Natural killer cell (primary cell): ENCODE results near the gene DNAJC19. TPM values are rescaled to one million over a fixed set of nuclear protein-coding genes. Genes with fewer than 3 reads are reported as not detected.

Source experiments
- ATAC-seq, 3 donors: fragments of 150-1000 bp in 2 of 3; fragments of 200-7000 bp in 1 of 3; cut with Tn5 transposase; 1 replicate in 1 of 3; 2 replicates in 2 of 3; pipeline ENCODE4 v1.10.0; 2021; ENCODE audit warnings: mild to moderate bottlenecking in 2 of 3, moderate library complexity in 2 of 3
- DNase-seq, 2 donors: peaks; one replicate each; pipeline versions ENCODE4 v3.0.0 to v3.0.0-alpha.2; 2013 to 2021; ENCODE audit warnings: mixed read lengths in 1 of 2
- H3K27ac ChIP-seq: one replicate; pipeline ENCODE4 v1.5.1; 2013; ENCODE audit warnings: mild to moderate bottlenecking, low read length
- H3K27me3 ChIP-seq: one replicate; pipeline ENCODE4 v1.6.1; 2013; ENCODE audit warnings: low read length; ENCODE audit not compliant: control insufficient read depth, insufficient read depth
- H3K36me3 ChIP-seq: one replicate; pipeline ENCODE4 v1.6.1; 2013; ENCODE audit warnings: low read length; ENCODE audit not compliant: control insufficient read depth, insufficient read depth
- H3K4me1 ChIP-seq: one replicate; pipeline ENCODE4 v1.6.1; 2013; ENCODE audit warnings: low read length; ENCODE audit not compliant: control insufficient read depth, insufficient read depth
- H3K4me3 ChIP-seq: one replicate; pipeline ENCODE4 v1.5.1; 2013; ENCODE audit warnings: low read length
- H3K9me3 ChIP-seq: one replicate; pipeline ENCODE4 v1.6.1; 2013; ENCODE audit warnings: low read length; ENCODE audit not compliant: control insufficient read depth, insufficient read depth
- H3K27ac Mint-ChIP-seq, 2 donors: one replicate each; pipeline ENCODE4 v1.8.0; 2022; ENCODE audit warnings: mild to moderate bottlenecking in 2 of 2, mixed read lengths in 2 of 2, moderate library complexity in 1 of 2
- H3K27me3 Mint-ChIP-seq, 2 donors: one replicate each; pipeline ENCODE4 v1.8.0; 2022; ENCODE audit warnings: low read depth in 2 of 2, mixed read lengths in 2 of 2
- H3K36me3 Mint-ChIP-seq: one replicate; pipeline ENCODE4 v1.8.0; 2022; ENCODE audit warnings: mixed read lengths
- H3K4me1 Mint-ChIP-seq, 2 donors: one replicate each; pipeline ENCODE4 v1.8.0; 2022; ENCODE audit warnings: mixed read lengths in 2 of 2
- H3K4me3 Mint-ChIP-seq: one replicate; pipeline ENCODE4 v1.8.0; 2022; ENCODE audit warnings: mild to moderate bottlenecking, moderate library complexity, mixed read lengths
- H3K9me3 Mint-ChIP-seq, 2 donors: one replicate each; pipeline ENCODE4 v1.8.0; 2022; ENCODE audit warnings: mixed read lengths in 2 of 2
- WGBS: methylation state at CpG from one replicate; pipeline ENCODE4 v1.1.7; 2013; ENCODE audit warnings: missing lambda C conversion rate; ENCODE audit not compliant: insufficient coverage; 5-methylcytosine and 5-hydroxymethylcytosine counted together
- intact Hi-C: fragments of 100-400 bp; cut with micrococcal nuclease; formaldehyde crosslinking; loops from one replicate; pipeline ENCODE4 v1.14.2; 2022
- total RNA-seq, 4 donors: library from RNA; stranded (reverse); fragments of 120-200 nt in 1 of 4; gene quantifications; one replicate each; pipeline versions ENCODE4 v1.2.3 to v1.2.4, GENCODE V29; 2013 to 2022
- TF ChIP-seq, protein P1 (sequence below): fragments of 200-600 bp; IDR thresholded peaks from one replicate; pipeline ENCODE4 v1.8.0; 2022; ENCODE audit warnings: antibody characterized with exemption

The DNAJC19 gene
- total RNA-seq, 3 donors from 2014 or later (not counting 1 experiment from before 2014, with no cell fraction given): 18.9 to 25.8 (median 22.2) TPM

- Mint-ChIP-seq H3K9me3 (no peaks in the 10 kb centered on the region), H3K27ac (peak overlapping the region in 1 of 2 donors; percentile 17), H3K36me3 (peaks cover 27% of the 10 kb centered on the region), H3K4me3 (no peak overlapping the region), H3K27me3 (no peaks in the 10 kb centered on the region), H3K4me1 (no peaks in the 10 kb centered on the region)
- no peaks in the 10 kb centered on the region for H3K27me3 ChIP-seq
- no peaks in the 10 kb centered on the region for H3K9me3 ChIP-seq
- TF ChIP-seq, protein P1, sequence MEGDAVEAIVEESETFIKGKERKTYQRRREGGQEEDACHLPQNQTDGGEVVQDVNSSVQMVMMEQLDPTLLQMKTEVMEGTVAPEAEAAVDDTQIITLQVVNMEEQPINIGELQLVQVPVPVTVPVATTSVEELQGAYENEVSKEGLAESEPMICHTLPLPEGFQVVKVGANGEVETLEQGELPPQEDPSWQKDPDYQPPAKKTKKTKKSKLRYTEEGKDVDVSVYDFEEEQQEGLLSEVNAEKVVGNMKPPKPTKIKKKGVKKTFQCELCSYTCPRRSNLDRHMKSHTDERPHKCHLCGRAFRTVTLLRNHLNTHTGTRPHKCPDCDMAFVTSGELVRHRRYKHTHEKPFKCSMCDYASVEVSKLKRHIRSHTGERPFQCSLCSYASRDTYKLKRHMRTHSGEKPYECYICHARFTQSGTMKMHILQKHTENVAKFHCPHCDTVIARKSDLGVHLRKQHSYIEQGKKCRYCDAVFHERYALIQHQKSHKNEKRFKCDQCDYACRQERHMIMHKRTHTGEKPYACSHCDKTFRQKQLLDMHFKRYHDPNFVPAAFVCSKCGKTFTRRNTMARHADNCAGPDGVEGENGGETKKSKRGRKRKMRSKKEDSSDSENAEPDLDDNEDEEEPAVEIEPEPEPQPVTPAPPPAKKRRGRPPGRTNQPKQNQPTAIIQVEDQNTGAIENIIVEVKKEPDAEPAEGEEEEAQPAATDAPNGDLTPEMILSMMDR: no peak
- ATAC-seq: no peak
- no peaks in the 10 kb centered on the region for H3K4me1 ChIP-seq
- WGBS: no CpG with 5 or more reads among the region's 1 CpG
- intact Hi-C loops: no loop called here
- no peak overlapping the region for H3K4me3 ChIP-seq
- DNase-seq: no peak
- no peak overlapping the region for H3K27ac ChIP-seq
- H3K36me3 ChIP-seq: peaks cover 72% of the 10 kb centered on the region
Observed at GRCh38 chr3:180961552-180961951, 28.0 kb downstream of the DNAJC19 start.

- Mint-ChIP-seq H3K4me1 (no peaks in the 10 kb centered on the region), H3K9me3 (no peaks in the 10 kb centered on the region), H3K27ac (no peak overlapping the region), H3K36me3 (peaks cover 27% of the 10 kb centered on the region), H3K4me3 (no peak overlapping the region), H3K27me3 (no peaks in the 10 kb centered on the region)
- WGBS: 81% methylated on average over 3 of the region's 3 CpGs
- Histone ChIP-seq H3K36me3 (peaks cover 72% of the 10 kb centered on the region), H3K9me3 (no peaks in the 10 kb centered on the region), H3K27ac (no peak overlapping the region), H3K27me3 (no peaks in the 10 kb centered on the region), H3K4me3 (no peak overlapping the region), H3K4me1 (no peaks in the 10 kb centered on the region)
- TF ChIP-seq, protein P1: no peak
- no peak for ATAC-seq
- no peak for DNase-seq
- intact Hi-C loops: no loop called here
Observed at GRCh38 chr3:180961087-180961486, 28.4 kb downstream of the DNAJC19 start.

- H3K4me3 ChIP-seq: no peak overlapping the region
- no peak overlapping the region for H3K4me3 Mint-ChIP-seq
- TF ChIP-seq, protein P1: no peak
- H3K9me3 Mint-ChIP-seq: no peaks in the 10 kb centered on the region
- H3K36me3 Mint-ChIP-seq: peaks cover 27% of the 10 kb centered on the region
- H3K4me1 ChIP-seq: no peaks in the 10 kb centered on the region
- H3K27me3 ChIP-seq: no peaks in the 10 kb centered on the region
- ATAC-seq (no peak), DNase-seq (no peak)
- H3K9me3 ChIP-seq: no peaks in the 10 kb centered on the region
- H3K36me3 ChIP-seq: peaks cover 79% of the 10 kb centered on the region
- H3K27ac Mint-ChIP-seq: no peak overlapping the region
- no CpG with 5 or more reads among the region's 1 CpG for WGBS
- H3K27me3 Mint-ChIP-seq: no peaks in the 10 kb centered on the region
- intact Hi-C loops: no loop called here
- no peaks in the 10 kb centered on the region for H3K4me1 Mint-ChIP-seq
- no peak overlapping the region for H3K27ac ChIP-seq
Observed at GRCh38 chr3:180959691-180960090, 29.8 kb downstream of the DNAJC19 start.

DNA sequence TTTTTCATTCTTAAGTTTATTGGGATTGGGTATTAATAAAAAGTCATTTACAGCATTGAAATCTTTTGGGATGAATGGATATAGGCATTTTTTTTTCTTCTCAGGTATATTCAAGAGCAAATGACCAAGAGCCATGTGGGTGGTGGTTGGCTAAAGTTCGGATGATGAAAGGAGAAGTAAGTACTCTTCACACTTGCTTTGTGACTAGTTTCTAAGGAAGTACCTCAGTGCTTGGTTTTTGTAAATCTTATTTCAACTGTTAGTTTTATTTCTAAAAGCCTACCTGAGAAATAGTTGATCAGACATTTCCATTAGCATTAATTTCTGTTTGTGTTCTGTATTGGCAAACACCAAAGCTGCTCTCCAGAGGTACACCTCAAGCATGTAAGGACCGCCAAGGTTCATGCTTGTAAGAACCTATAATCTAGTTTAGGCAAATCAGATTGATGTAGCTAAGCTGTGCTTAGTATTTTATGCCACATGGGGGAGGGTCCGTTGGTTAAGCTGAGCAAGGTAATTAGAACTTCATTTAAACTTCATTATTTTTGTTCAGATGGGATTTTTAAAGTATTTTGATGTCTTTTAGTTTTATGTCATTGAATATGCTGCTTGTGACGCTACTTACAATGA lies 41.7 kb downstream of the DNAJC19 start:
- no peaks in the 10 kb centered on the region for H3K27me3 Mint-ChIP-seq
- H3K27me3 ChIP-seq: no peaks in the 10 kb centered on the region
- H3K27ac ChIP-seq: no peak overlapping the region
- H3K36me3 Mint-ChIP-seq: peaks cover 16% of the 10 kb centered on the region
- no peaks in the 10 kb centered on the region for H3K9me3 ChIP-seq
- WGBS: 77% methylated on average over 4 of the region's 4 CpGs
- no peak for ATAC-seq
- TF ChIP-seq, protein P1: no peak
- H3K4me1 Mint-ChIP-seq: peaks cover 12 to 28% of the 10 kb centered on the region in 2 donors
- H3K4me3 ChIP-seq: no peak overlapping the region
- no peaks in the 10 kb centered on the region for H3K4me1 ChIP-seq
- no peak overlapping the region for H3K4me3 Mint-ChIP-seq
- no peaks in the 10 kb centered on the region for H3K9me3 Mint-ChIP-seq
- peak overlapping the region in 1 of 2 donors; percentile 3 for H3K27ac Mint-ChIP-seq
- DNase-seq: no peak
- peaks cover 52% of the 10 kb centered on the region for H3K36me3 ChIP-seq
- intact Hi-C loops: no loop called here
